ENCODE data around the gene KRTAP12-2. TPM values are rescaled to one million over a fixed set of nuclear protein-coding genes. Genes with fewer than 3 reads are reported as not detected.

Gene KRTAP12-2
- total and polyA plus RNA-seq, 2 donors (not counting 3 experiments of a cell fraction or from before 2014, with no cell fraction given) = not detected

DNA sequence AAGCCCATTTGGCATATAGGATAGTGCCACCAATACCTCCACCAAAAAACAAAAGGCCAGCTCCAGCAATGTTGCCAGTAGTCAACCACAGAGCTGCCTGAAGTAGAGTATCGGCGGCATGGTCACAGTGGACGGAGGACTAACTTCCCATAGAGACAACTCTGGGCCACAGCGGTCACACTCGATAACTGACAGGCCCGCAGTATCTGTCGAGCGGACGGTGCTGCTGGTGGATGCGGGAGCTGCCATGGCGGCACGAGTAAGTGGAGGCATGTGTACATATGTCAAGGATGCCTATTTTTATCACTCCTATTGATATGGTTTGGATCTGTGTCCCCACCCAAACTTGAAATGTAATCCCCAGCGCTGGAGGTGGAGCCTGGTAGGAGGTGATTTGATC is 11.2 kb upstream of the KRTAP12-2 start:
- H3K36me3 ChIP-seq (ENCODE audit: control insufficient read depth in 2 of 2, extremely low read depth in 1 of 2, insufficient read depth in 2 of 2, low read length in 2 of 2) = no peaks in the 10 kb centered on the region
- BruUV-seq (replicated peaks) = no TSS peak
- H3K4me1 ChIP-seq (ENCODE audit: control insufficient read depth, extremely low read depth, insufficient read depth, low read length) = no peaks in the 10 kb centered on the region
- H3K9ac ChIP-seq (replicated peaks; ENCODE audit: extremely low read depth, insufficient read depth, low read length) = no peak overlapping the region
- intact Hi-C loops (cut with micrococcal nuclease) (no loop called here), dilution Hi-C loops (cut with MboI; ENCODE audit: extremely low pct_ligation_motif_present, low sequenced_read_pairs) (no loop called here)
- POLR2A ChIA-PET = no interaction called here
- no peaks in the 10 kb centered on the region for H3K9me1 ChIP-seq (replicated peaks; ENCODE audit: control insufficient read depth, extremely low read depth, insufficient read depth, low read length)
- H2AFZ ChIP-seq (ENCODE audit: low read depth, low read length) = no peak overlapping the region
- H3K79me2 ChIP-seq (ENCODE audit: control insufficient read depth, insufficient read depth, low read length) = no peaks in the 10 kb centered on the region
- H3K27me3 ChIP-seq (ENCODE audit: control insufficient read depth in 2 of 2, insufficient read depth in 2 of 2, low read length in 2 of 2) = peaks cover 2 to 5% of the 10 kb centered on the region in 2 experiments
- TF ChIP-seq MAX (IDR thresholded peaks at IDR 0.05; ENCODE audit: insufficient read depth, insufficient read length) = no peak
- TF ChIP-seq, protein P1, sequence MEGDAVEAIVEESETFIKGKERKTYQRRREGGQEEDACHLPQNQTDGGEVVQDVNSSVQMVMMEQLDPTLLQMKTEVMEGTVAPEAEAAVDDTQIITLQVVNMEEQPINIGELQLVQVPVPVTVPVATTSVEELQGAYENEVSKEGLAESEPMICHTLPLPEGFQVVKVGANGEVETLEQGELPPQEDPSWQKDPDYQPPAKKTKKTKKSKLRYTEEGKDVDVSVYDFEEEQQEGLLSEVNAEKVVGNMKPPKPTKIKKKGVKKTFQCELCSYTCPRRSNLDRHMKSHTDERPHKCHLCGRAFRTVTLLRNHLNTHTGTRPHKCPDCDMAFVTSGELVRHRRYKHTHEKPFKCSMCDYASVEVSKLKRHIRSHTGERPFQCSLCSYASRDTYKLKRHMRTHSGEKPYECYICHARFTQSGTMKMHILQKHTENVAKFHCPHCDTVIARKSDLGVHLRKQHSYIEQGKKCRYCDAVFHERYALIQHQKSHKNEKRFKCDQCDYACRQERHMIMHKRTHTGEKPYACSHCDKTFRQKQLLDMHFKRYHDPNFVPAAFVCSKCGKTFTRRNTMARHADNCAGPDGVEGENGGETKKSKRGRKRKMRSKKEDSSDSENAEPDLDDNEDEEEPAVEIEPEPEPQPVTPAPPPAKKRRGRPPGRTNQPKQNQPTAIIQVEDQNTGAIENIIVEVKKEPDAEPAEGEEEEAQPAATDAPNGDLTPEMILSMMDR (IDR thresholded peaks at IDR 0.05; ENCODE audit: extremely low read depth in 1 of 2, insufficient read depth in 1 of 2, low read depth in 1 of 2, low read length in 2 of 2) = no peak
- no peak for TF ChIP-seq FOS (IDR thresholded peaks at IDR 0.05; ENCODE audit: borderline replicate concordance, insufficient read depth, low read length)
- TF ChIP-seq POLR2A (IDR thresholded peaks at IDR 0.05; ENCODE audit: low read depth, low read length) = no peak
- no peak for TF ChIP-seq POLR2AphosphoS5 (IDR thresholded peaks at IDR 0.05; ENCODE audit: insufficient read depth, low read depth, low read length)
- no peak for TF ChIP-seq MYC (IDR thresholded peaks at IDR 0.05; ENCODE audit: low read depth, low read length)
- TF ChIP-seq GATA2 (IDR thresholded peaks at IDR 0.05; ENCODE audit: insufficient read depth, insufficient read length, low read depth, low read length) = no peak
- no peak for TF ChIP-seq JUN (IDR thresholded peaks at IDR 0.05; ENCODE audit: borderline replicate concordance, insufficient read depth, insufficient read length, low read depth)
- TF ChIP-seq EZH2 (IDR thresholded peaks at IDR 0.05; ENCODE audit: borderline replicate concordance, low read depth, low read length, severe bottlenecking) = no peak
- no peak overlapping the region for H3K4me3 ChIP-seq (replicated peaks in 1 of 3; ENCODE audit: insufficient read depth in 1 of 3, low read depth in 1 of 3, low read length in 3 of 3)
- no peak for DNase-seq (ENCODE audit: low read depth, low spot score)
- H4K20me1 ChIP-seq (replicated peaks; ENCODE audit: control insufficient read depth, extremely low read depth, insufficient read depth, low read length) = no peaks in the 10 kb centered on the region
- H3K4me2 ChIP-seq (ENCODE audit: insufficient read depth, low read length) = no peak overlapping the region
- CTCF ChIA-PET = interaction anchor here (0.8 to 1.4 kb wide), 2 partner anchors 14 to 116 kb away, joined by 3 to 4 read pairs; no protein-coding TSS in a partner anchor
- no peak overlapping the region for H3K27ac ChIP-seq (ENCODE audit: insufficient read depth, low read depth, low read length)
- H3K9me3 ChIP-seq (replicated peaks; ENCODE audit: control insufficient read depth, insufficient read depth, low read length) = no peaks in the 10 kb centered on the region
- no peak for FAIRE-seq

Data from endothelial cell of umbilical vein (primary cell).